IPS-20b (cell line): ENCODE measurements around the gene ITPR2.
"Not testable (repeated sequence)": the region's sequence is repeated elsewhere in the genome, so short reads cannot be mapped to it uniquely, and the experiment has no call there.

Source experiments
- H3K27ac ChIP-seq: one replicate; pipeline ENCODE4 v1.5.1; 2013; ENCODE audit warnings: low read length
- H3K27me3 ChIP-seq: 2 replicates; pipeline ENCODE4 v1.6.1; 2013; ENCODE audit warnings: mild to moderate bottlenecking, low read length, inconsistent platforms; ENCODE audit not compliant: insufficient read depth
- H3K36me3 ChIP-seq: 2 replicates; pipeline ENCODE4 v1.6.1; 2013; ENCODE audit warnings: low read depth, mild to moderate bottlenecking, inconsistent platforms, low read length, moderate library complexity; ENCODE audit not compliant: insufficient read depth
- H3K4me1 ChIP-seq: 2 replicates; pipeline ENCODE4 v1.6.1; 2013; ENCODE audit warnings: mild to moderate bottlenecking, control low read depth, inconsistent platforms, low read length, moderate library complexity; ENCODE audit not compliant: insufficient read depth
- H3K4me3 ChIP-seq: 2 replicates; pipeline ENCODE4 v1.5.1; 2013; ENCODE audit warnings: mild to moderate bottlenecking, low read length, inconsistent platforms
- H3K9ac ChIP-seq: 2 replicates; pipeline ENCODE4 v1.6.1; 2013; ENCODE audit warnings: low read depth, mild to moderate bottlenecking, inconsistent platforms, low read length, moderate library complexity
- H3K9me3 ChIP-seq: 2 replicates; pipeline ENCODE4 v1.6.1; 2013; ENCODE audit warnings: mild to moderate bottlenecking, low read depth, low read length, inconsistent platforms; ENCODE audit not compliant: insufficient read depth

The ITPR2 gene

GRCh38 chr12:26604813-26605212, 228.2 kb downstream of the ITPR2 start:
- H3K9ac ChIP-seq: not testable (repeated sequence)

GRCh38 chr12:26599096-26599695, 233.8 kb downstream of the ITPR2 start:
- Histone ChIP-seq H3K4me1 (no peaks in the 10 kb centered on the region), H3K9ac (no peak overlapping the region), H3K36me3 (peaks cover 14% of the 10 kb centered on the region; the same call in 1 of the 2 replicates), H3K27me3 (no peaks in the 10 kb centered on the region), H3K9me3 (no peaks in the 10 kb centered on the region), H3K4me3 (no peak overlapping the region), H3K27ac (no peak overlapping the region)

More at GRCh38 chr12:26604813-26605212, 228.2 kb downstream of the ITPR2 start:
- H3K4me1 ChIP-seq, H3K9me3 ChIP-seq, H3K27ac ChIP-seq, H3K4me3 ChIP-seq, H3K36me3 ChIP-seq, H3K27me3 ChIP-seq: not testable (repeated sequence)

GRCh38 chr12:26595806-26596205, 237.2 kb downstream of the ITPR2 start:
- H3K9ac ChIP-seq: no peak overlapping the region
- no peaks in the 10 kb centered on the region for H3K4me1 ChIP-seq
- peaks cover 15% of the 10 kb centered on the region; the same call in 1 of the 2 replicates for H3K36me3 ChIP-seq
- no peaks in the 10 kb centered on the region for H3K27me3 ChIP-seq
- no peaks in the 10 kb centered on the region for H3K9me3 ChIP-seq
- no peak overlapping the region for H3K27ac ChIP-seq
- H3K4me3 ChIP-seq: no peak overlapping the region

DNA sequence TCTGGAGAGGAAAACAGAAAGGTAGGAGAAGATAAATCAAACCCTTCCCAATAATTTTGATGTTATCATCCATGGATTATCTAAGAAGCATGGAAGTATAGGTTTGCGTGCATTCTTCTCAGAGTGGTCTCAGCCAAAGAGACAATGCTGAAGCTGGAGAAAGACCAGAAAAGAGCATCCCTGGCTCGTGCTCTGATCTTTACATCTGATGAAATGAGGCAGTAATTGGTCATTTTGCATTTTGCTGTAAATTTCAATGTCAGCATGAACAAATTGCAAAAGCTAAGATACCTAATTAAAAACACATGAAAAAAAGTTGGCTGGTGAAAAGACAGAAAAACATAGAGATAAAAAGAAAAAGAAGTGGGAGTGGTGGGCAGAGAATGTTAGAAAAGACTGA, 252.4 kb downstream of the ITPR2 start:
- Histone ChIP-seq H3K36me3 (no peaks in the 10 kb centered on the region), H3K4me3 (no peak overlapping the region), H3K9me3 (no peaks in the 10 kb centered on the region), H3K9ac (no peak overlapping the region), H3K27me3 (no peaks in the 10 kb centered on the region), H3K27ac (no peak overlapping the region), H3K4me1 (no peaks in the 10 kb centered on the region)

GRCh38 chr12:26576266-26576665, 256.7 kb downstream of the ITPR2 start:
- H3K36me3 ChIP-seq: no peaks in the 10 kb centered on the region
- no peak overlapping the region for H3K27ac ChIP-seq
- peaks cover 6% of the 10 kb centered on the region; the same call in 1 of the 2 replicates for H3K4me1 ChIP-seq
- H3K4me3 ChIP-seq: no peak overlapping the region
- H3K9me3 ChIP-seq: no peaks in the 10 kb centered on the region
- H3K27me3 ChIP-seq: no peaks in the 10 kb centered on the region
- no peak overlapping the region for H3K9ac ChIP-seq

DNA sequence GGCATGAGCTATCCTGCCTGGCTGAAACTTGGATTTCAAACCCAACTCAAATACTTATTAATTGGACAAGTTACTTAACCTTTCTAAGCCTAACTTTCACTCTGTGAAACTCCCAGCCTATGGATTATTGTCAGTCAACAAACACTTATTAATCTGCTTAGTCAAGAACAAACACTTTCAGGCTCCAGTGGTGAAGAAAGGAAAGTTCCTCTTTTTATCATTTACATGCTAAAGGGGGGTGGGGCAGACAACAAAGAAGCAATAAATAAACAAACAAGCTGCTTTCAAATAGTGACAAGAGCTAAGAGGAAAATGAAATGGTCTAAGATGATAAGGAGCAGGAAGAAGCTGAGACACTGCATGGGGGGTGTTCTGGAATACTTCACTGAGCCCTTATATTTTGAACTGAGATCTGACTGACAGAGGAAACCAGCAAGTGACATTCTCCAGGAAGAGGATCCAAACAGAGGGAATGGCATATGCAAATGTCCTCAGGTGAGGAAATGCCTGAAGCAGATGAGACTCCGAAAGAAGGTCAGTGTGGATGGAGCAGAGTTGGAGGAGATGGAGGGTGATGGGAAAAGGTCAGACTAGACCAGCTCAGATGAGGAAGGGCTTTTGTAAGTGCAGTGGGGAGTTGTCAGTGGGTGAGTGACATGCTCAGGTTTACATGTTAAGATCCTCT, 259.6 kb downstream of the ITPR2 start:
- Histone ChIP-seq H3K27ac (no peak overlapping the region), H3K4me3 (no peak overlapping the region), H3K9ac (no peak overlapping the region), H3K27me3 (no peaks in the 10 kb centered on the region), H3K36me3 (no peaks in the 10 kb centered on the region), H3K9me3 (no peaks in the 10 kb centered on the region), H3K4me1 (peaks cover 6% of the 10 kb centered on the region; the same call in 1 of the 2 replicates)

- Histone ChIP-seq H3K27ac (no peak overlapping the region), H3K4me1 (peaks cover 6% of the 10 kb centered on the region; the same call in 1 of the 2 replicates), H3K36me3 (no peaks in the 10 kb centered on the region), H3K27me3 (no peaks in the 10 kb centered on the region), H3K9me3 (no peaks in the 10 kb centered on the region), H3K9ac (no peak overlapping the region), H3K4me3 (no peak overlapping the region)
These were observed 260.9 kb downstream of the ITPR2 start for GRCh38 chr12:26572137-26572536.

DNA sequence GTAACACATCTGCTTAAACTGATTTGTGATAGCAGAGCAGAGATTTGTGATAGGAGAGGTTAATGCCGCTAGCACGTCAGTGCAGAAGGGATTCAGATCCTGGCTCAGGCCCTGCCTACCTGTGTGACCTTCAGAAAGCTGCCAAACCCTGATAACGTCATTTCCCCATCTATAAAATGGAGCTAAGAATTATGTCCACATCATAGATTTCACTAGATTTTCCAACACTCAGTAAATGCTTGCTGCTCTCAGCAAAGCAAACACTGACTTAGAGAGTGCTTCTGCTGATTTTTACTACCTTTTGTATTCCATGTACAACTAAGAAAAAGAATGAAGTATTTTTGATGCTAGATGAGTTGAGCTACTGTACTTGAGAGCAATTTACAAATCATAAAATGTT, 261.4 kb downstream of the ITPR2 start:
- H3K36me3 ChIP-seq: no peaks in the 10 kb centered on the region
- H3K9me3 ChIP-seq: no peaks in the 10 kb centered on the region
- H3K9ac ChIP-seq: no peak overlapping the region
- H3K27me3 ChIP-seq: no peaks in the 10 kb centered on the region
- H3K27ac ChIP-seq: no peak overlapping the region
- no peak overlapping the region for H3K4me3 ChIP-seq
- peaks cover 6% of the 10 kb centered on the region; the same call in 1 of the 2 replicates for H3K4me1 ChIP-seq

DNA sequence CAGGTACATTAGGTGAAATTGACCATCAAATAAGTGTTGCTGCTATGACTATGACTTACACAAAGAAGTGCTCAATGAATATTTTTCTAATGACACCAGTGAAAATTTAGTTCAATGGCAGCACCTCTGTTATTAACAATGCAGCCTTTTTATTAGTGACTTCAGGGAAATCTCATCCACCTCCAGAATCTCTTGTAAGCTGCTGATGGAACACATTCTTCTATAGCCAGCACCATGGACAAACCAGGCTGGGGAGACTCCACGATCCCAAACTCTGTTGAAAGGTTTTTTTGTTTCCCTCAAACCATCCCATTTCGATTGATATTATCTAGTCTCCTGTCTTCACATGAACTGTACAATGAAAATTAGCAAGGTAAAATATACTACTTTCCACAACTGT, 265.9 kb downstream of the ITPR2 start:
- no peaks in the 10 kb centered on the region for H3K4me1 ChIP-seq
- no peak overlapping the region for H3K9ac ChIP-seq
- no peaks in the 10 kb centered on the region for H3K27me3 ChIP-seq
- H3K9me3 ChIP-seq: no peaks in the 10 kb centered on the region
- H3K36me3 ChIP-seq: no peaks in the 10 kb centered on the region
- no peak overlapping the region for H3K27ac ChIP-seq
- no peak overlapping the region for H3K4me3 ChIP-seq

- no peak overlapping the region for H3K4me3 ChIP-seq
- no peaks in the 10 kb centered on the region for H3K9me3 ChIP-seq
- no peaks in the 10 kb centered on the region for H3K36me3 ChIP-seq
- H3K27ac ChIP-seq: no peak overlapping the region
- H3K4me1 ChIP-seq: no peaks in the 10 kb centered on the region
- H3K27me3 ChIP-seq: no peaks in the 10 kb centered on the region
- H3K9ac ChIP-seq: no peak overlapping the region
These were observed 266.3 kb downstream of the ITPR2 start for GRCh38 chr12:26566675-26567074.

GRCh38 chr12:26566186-26566585, 266.8 kb downstream of the ITPR2 start:
- Histone ChIP-seq H3K36me3 (no peaks in the 10 kb centered on the region; the same call in 1 of the 2 replicates), H3K4me3 (no peak overlapping the region), H3K27ac (no peak overlapping the region), H3K9ac (no peak overlapping the region), H3K4me1 (no peaks in the 10 kb centered on the region), H3K27me3 (no peaks in the 10 kb centered on the region), H3K9me3 (no peaks in the 10 kb centered on the region)

- H3K9me3 ChIP-seq: no peaks in the 10 kb centered on the region
These were observed 268.6 kb downstream of the ITPR2 start for GRCh38 chr12:26564391-26564790.

More at GRCh38 chr12:26564391-26564790, 268.6 kb downstream of the ITPR2 start:
- Histone ChIP-seq H3K4me3 (no peak overlapping the region), H3K27ac (no peak overlapping the region), H3K27me3 (no peaks in the 10 kb centered on the region), H3K4me1 (no peaks in the 10 kb centered on the region), H3K36me3 (no peaks in the 10 kb centered on the region; the same call in 1 of the 2 replicates), H3K9ac (no peak overlapping the region)
